Osteoblast (primary cell): ENCODE measurements around the gene PGRMC1. TPM values are rescaled to one million over a fixed set of nuclear protein-coding genes. Genes with fewer than 3 reads are reported as not detected.

Experiments
- DNase-seq: peaks from one replicate; pipeline ENCODE4 v3.0.0; 2011; ENCODE audit warnings: low spot score, mixed read lengths; ENCODE audit not compliant: insufficient read length; ENCODE audit errors: missing footprints
- H2AFZ ChIP-seq: 2 replicates; pipeline ENCODE4 v1.6.0; 2011; ENCODE audit warnings: mild to moderate bottlenecking, low read length
- H3K27ac ChIP-seq: 2 replicates; pipeline ENCODE4 v1.5.1; 2011; ENCODE audit warnings: mild to moderate bottlenecking, low read depth, low read length, moderate library complexity
- H3K27me3 ChIP-seq: 2 replicates; pipeline ENCODE4 v1.6.0; 2012; ENCODE audit warnings: mild to moderate bottlenecking, control low read depth, inconsistent platforms, low read length, moderate library complexity; ENCODE audit not compliant: insufficient read depth
- H3K36me3 ChIP-seq: 2 replicates; pipeline ENCODE4 v1.5.1; 2011; ENCODE audit warnings: mild to moderate bottlenecking, low read length, control low read depth, moderate library complexity; ENCODE audit not compliant: insufficient read depth
- H3K4me1 ChIP-seq: 2 replicates; pipeline ENCODE4 v1.5.1; 2011; ENCODE audit warnings: mild to moderate bottlenecking, low read length, control low read depth, moderate library complexity; ENCODE audit not compliant: insufficient read depth
- H3K4me2 ChIP-seq: 2 replicates; pipeline ENCODE4 v1.6.0; 2011; ENCODE audit warnings: mild to moderate bottlenecking, low read length; ENCODE audit not compliant: insufficient read depth
- H3K4me3 ChIP-seq: fragments of 200-600 bp; sonication (generic); 3 replicates; pipeline ENCODE4 v1.5.1; 2012; ENCODE audit warnings: mild to moderate bottlenecking, low read length, inconsistent platforms; ENCODE audit not compliant: insufficient read depth
- H3K79me2 ChIP-seq: 2 replicates; pipeline ENCODE4 v1.6.0; 2012; ENCODE audit warnings: mild to moderate bottlenecking, low read length, control low read depth, inconsistent platforms; ENCODE audit not compliant: insufficient read depth
- H3K9me3 ChIP-seq: 2 replicates; pipeline ENCODE4 v1.5.1; 2011; ENCODE audit warnings: low read depth, low read length, control low read depth
- H4K20me1 ChIP-seq: 2 replicates; pipeline ENCODE4 v1.6.0; 2012; ENCODE audit warnings: mild to moderate bottlenecking, low read length, control low read depth; ENCODE audit not compliant: insufficient read depth
- total RNA-seq: library from RNA; depleted of rRNA; stranded (reverse); fragments of >200 nt; gene quantifications from 2 replicates; pipeline ENCODE4 v1.2.3, GENCODE V29; 2012
- TF ChIP-seq, protein P1 (sequence below): IDR thresholded peaks from 2 replicates; pipeline ENCODE4 v1.5.1; 2011; ENCODE audit warnings: mild to moderate bottlenecking, low read depth, low read length, moderate library complexity; ENCODE audit errors: extremely low read depth

PGRMC1 gene
- total RNA-seq, 1 donor = 124 TPM

DNA sequence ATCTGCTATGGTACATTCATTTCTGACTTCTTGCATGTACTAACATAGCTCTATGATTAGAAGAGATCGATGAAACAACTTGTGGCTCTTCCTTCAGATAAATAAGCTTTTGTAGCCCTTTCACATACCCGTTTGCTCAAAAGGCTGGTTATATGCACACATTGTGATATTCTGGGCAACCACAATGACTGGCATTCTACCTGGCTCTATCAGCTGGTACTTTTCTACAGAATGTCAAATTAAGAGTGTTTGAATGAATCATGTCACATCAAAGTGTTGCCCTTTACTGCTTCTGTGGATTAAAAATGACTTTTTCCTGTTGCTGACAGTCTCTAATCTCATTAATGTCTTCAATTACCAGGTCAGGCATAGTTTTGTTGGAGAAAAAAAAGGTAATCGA is 11.6 kb downstream of the PGRMC1 start:
- no peak overlapping the region for H2AFZ ChIP-seq

DNA sequence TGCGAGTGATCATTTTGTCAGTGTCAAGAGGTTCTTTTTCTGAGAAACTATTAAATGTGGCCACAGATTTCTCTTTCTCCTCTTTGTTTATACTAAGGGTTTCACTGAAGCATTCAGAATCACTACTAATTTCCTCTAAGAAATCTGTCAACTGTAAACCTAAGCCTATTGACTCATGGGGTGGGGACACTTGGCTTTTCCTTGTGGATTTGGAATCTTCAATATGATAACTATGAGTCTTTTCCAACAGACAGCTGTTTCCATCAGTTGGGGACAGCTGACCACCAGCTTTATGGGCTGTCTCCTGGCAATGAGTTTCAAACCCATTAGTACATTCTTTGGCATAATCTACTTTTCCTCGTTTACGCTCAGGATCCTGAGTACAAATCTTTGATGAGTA is 13.8 kb downstream of the PGRMC1 start:
- Histone ChIP-seq H4K20me1 (no peaks in the 10 kb centered on the region), H2AFZ (no peak overlapping the region), H3K27ac (no peak overlapping the region), H3K4me2 (no peak overlapping the region), H3K27me3 (no peaks in the 10 kb centered on the region), H3K79me2 (no peaks in the 10 kb centered on the region), H3K36me3 (peaks cover 4% of the 10 kb centered on the region), H3K9me3 (no peaks in the 10 kb centered on the region), H3K4me1 (no peaks in the 10 kb centered on the region), H3K4me3 (no peak overlapping the region)
- TF ChIP-seq, protein P1, sequence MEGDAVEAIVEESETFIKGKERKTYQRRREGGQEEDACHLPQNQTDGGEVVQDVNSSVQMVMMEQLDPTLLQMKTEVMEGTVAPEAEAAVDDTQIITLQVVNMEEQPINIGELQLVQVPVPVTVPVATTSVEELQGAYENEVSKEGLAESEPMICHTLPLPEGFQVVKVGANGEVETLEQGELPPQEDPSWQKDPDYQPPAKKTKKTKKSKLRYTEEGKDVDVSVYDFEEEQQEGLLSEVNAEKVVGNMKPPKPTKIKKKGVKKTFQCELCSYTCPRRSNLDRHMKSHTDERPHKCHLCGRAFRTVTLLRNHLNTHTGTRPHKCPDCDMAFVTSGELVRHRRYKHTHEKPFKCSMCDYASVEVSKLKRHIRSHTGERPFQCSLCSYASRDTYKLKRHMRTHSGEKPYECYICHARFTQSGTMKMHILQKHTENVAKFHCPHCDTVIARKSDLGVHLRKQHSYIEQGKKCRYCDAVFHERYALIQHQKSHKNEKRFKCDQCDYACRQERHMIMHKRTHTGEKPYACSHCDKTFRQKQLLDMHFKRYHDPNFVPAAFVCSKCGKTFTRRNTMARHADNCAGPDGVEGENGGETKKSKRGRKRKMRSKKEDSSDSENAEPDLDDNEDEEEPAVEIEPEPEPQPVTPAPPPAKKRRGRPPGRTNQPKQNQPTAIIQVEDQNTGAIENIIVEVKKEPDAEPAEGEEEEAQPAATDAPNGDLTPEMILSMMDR = no peak
- DNase-seq = no peak

More for the DNA sequence above, 11.6 kb downstream of the PGRMC1 start:
- H4K20me1 ChIP-seq = no peaks in the 10 kb centered on the region
- TF ChIP-seq, protein P1 = no peak
- H3K4me2 ChIP-seq = no peak overlapping the region
- H3K4me1 ChIP-seq = no peaks in the 10 kb centered on the region
- H3K9me3 ChIP-seq = no peaks in the 10 kb centered on the region
- H3K79me2 ChIP-seq = peaks cover 2% of the 10 kb centered on the region
- no peak overlapping the region for H3K4me3 ChIP-seq
- H3K27ac ChIP-seq = no peak overlapping the region
- no peaks in the 10 kb centered on the region for H3K27me3 ChIP-seq
- DNase-seq = no peak
- peaks cover 22% of the 10 kb centered on the region for H3K36me3 ChIP-seq

DNA sequence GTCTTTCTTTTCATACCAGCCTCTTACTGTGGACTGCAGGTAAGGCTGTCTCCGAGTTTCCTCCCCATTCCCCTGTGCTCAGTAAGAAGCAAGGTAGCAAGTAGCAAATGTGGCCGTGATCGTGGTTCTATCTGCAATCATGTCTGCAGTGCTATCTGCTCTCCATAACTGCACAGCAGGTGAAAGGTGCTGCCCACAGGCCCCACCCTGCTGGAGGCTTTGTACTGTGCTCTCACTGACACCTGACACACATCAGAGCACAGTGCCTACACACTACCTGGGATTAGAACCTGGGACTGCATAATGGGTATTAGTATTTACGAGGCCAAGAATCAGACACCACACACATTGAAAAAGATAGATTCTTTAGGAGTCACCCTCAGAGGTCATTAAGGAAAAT is 15.3 kb downstream of the PGRMC1 start:
- Histone ChIP-seq H3K79me2 (no peaks in the 10 kb centered on the region), H3K4me1 (no peaks in the 10 kb centered on the region), H2AFZ (no peak overlapping the region), H3K9me3 (no peaks in the 10 kb centered on the region), H3K27me3 (no peaks in the 10 kb centered on the region), H3K27ac (no peak overlapping the region), H3K4me2 (no peak overlapping the region), H4K20me1 (no peaks in the 10 kb centered on the region), H3K36me3 (no peaks in the 10 kb centered on the region), H3K4me3 (no peak overlapping the region)
- no peak for DNase-seq
- TF ChIP-seq, protein P1 = no peak

- DNase-seq = no peak
- Histone ChIP-seq H3K4me3 (no peak overlapping the region), H4K20me1 (no peaks in the 10 kb centered on the region), H3K27me3 (no peaks in the 10 kb centered on the region), H3K79me2 (no peaks in the 10 kb centered on the region), H3K27ac (no peak overlapping the region), H2AFZ (no peak overlapping the region), H3K36me3 (no peaks in the 10 kb centered on the region), H3K4me1 (no peaks in the 10 kb centered on the region), H3K4me2 (no peak overlapping the region), H3K9me3 (no peaks in the 10 kb centered on the region)
- TF ChIP-seq, protein P1 = no peak
Measured at GRCh38 chrX:119252716-119253115, 16.6 kb downstream of the PGRMC1 start.
